OCI-LY7 (cell line): Measurements from ENCODE around the gene MTHFR.

Experiments used
- EZH2phosphoT487 ChIP-seq: fragments of 200-600 bp; sonication (generic); IDR thresholded peaks from 2 replicates; pipeline ENCODE4 v1.6.1; 2018; ENCODE audit warnings: low read depth, borderline replicate concordance, mild to moderate bottlenecking, mixed run types, antibody characterized with exemption, low read length, moderate library complexity, mixed read lengths
- TF ChIP-seq, protein P1 (sequence below): fragments of 200-600 bp; sonication (generic); conservative IDR thresholded peaks from 2 replicates; pipeline ENCODE4 v1.5.1; 2014; ENCODE audit warnings: mild to moderate bottlenecking, antibody characterized with exemption, low read length, moderate library complexity, mixed read lengths

DNA sequence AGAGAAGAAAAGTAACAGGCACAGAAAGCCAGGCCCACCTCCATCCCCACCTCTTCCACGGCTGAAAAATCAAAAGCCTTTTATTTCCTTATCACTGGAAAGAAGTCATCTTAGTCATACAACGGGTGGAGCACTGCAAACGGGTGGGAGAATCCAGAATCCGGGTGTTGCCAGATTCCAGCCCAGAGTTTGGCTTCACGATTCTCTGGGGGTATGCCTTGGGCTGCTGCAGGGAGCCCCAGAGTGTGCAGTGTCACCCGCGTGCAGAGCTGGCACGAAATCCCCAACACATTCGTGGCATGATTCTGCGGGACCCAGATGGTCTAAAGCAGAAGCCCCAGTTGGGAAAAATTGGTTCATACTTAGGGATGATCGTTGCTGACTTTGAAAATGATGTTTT lies 44.4 kb upstream of the MTHFR start:
- TF ChIP-seq, protein P1, sequence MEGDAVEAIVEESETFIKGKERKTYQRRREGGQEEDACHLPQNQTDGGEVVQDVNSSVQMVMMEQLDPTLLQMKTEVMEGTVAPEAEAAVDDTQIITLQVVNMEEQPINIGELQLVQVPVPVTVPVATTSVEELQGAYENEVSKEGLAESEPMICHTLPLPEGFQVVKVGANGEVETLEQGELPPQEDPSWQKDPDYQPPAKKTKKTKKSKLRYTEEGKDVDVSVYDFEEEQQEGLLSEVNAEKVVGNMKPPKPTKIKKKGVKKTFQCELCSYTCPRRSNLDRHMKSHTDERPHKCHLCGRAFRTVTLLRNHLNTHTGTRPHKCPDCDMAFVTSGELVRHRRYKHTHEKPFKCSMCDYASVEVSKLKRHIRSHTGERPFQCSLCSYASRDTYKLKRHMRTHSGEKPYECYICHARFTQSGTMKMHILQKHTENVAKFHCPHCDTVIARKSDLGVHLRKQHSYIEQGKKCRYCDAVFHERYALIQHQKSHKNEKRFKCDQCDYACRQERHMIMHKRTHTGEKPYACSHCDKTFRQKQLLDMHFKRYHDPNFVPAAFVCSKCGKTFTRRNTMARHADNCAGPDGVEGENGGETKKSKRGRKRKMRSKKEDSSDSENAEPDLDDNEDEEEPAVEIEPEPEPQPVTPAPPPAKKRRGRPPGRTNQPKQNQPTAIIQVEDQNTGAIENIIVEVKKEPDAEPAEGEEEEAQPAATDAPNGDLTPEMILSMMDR, result no peak
- no peak for TF ChIP-seq EZH2phosphoT487
